ENCODE measurements around the gene SHISA8. TPM values are rescaled to one million over a fixed set of nuclear protein-coding genes. Genes with fewer than 3 reads are reported as not detected.
"Not testable (repeated sequence)": the region's sequence is repeated elsewhere in the genome, so short reads cannot be mapped to it uniquely, and the experiment has no call there.

The SHISA8 gene
- polyA plus RNA-seq, result under 1 TPM in 1 of 2 donors, not detected in 1; 0.07 TPM

- 10 to 12% methylated on average over 45 to 63 of the region's 63 CpGs for WGBS, 2 donors
- Histone ChIP-seq H3K4me1 (ENCODE audit: control insufficient read depth in 2 of 2, insufficient read depth in 2 of 2, low read length in 1 of 2) (peaks cover 6 to 17% of the 10 kb centered on the region in 2 donors), H3K27ac (ENCODE audit: low read depth in 2 of 2, low read length in 1 of 2) (no peak within 1 kb of the TSS), H3K36me3 (ENCODE audit: control insufficient read depth in 2 of 2, insufficient read depth in 2 of 2, low read length in 1 of 2) (no peaks in the 10 kb centered on the region), H3K9me3 (ENCODE audit: control insufficient read depth in 2 of 2, insufficient read depth in 1 of 2, low read depth in 1 of 2, low read length in 1 of 2) (no peaks in the 10 kb centered on the region), H3K27me3 (ENCODE audit: control insufficient read depth in 1 of 2, insufficient read depth in 2 of 2, low read length in 2 of 2) (peaks cover 9 to 26% of the 10 kb centered on the region in 2 donors), H3K4me3 (ENCODE audit: low read depth in 1 of 2, low read length in 2 of 2) (peak within 1 kb of the TSS; percentile 21 to 46)
Measured at GRCh38 chr22:41915035-41915785, at the start of gene SHISA8. TSS of gene SHISA8 (minus strand) at chr22:41915074. CDS start at chr22:41914667, 407 bp downstream.

DNA sequence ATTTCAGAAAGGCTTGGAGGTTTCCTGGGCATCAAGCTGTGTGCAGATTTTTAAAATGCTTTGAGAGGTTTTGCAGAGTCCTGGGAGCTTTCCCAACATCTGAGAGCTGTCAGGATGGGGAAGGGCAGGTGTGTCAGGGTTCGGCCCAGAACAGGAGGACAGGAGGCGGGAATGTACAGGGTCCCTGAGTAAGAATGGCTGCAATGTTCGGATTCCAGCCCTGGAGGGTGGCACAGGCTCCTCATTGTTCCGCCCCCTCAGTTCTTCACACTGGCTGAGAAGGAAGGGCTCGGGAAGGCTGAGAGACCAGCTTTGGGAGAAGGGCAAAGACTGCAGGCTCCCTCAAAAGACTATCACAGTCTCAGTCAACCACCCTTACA, 49.2 kb upstream of the SHISA8 start:
- no peaks in the 10 kb centered on the region for H3K9me3 ChIP-seq (ENCODE audit: control insufficient read depth in 2 of 2, insufficient read depth in 1 of 2, low read depth in 1 of 2, low read length in 1 of 2)
- no peaks in the 10 kb centered on the region for H3K4me1 ChIP-seq (ENCODE audit: control insufficient read depth in 2 of 2, insufficient read depth in 2 of 2, low read length in 1 of 2)
- no peak overlapping the region for H3K4me3 ChIP-seq (ENCODE audit: low read depth in 1 of 2, low read length in 2 of 2)
- 62 to 71% methylated on average over 5 of the region's 5 CpGs for WGBS, 2 donors
- H3K27ac ChIP-seq (ENCODE audit: low read depth in 2 of 2, low read length in 1 of 2), result no peak overlapping the region
- H3K36me3 ChIP-seq (ENCODE audit: control insufficient read depth in 2 of 2, insufficient read depth in 2 of 2, low read length in 1 of 2), result no peaks in the 10 kb centered on the region
- no peaks in the 10 kb centered on the region for H3K27me3 ChIP-seq (ENCODE audit: control insufficient read depth in 1 of 2, insufficient read depth in 2 of 2, low read length in 2 of 2)

DNA sequence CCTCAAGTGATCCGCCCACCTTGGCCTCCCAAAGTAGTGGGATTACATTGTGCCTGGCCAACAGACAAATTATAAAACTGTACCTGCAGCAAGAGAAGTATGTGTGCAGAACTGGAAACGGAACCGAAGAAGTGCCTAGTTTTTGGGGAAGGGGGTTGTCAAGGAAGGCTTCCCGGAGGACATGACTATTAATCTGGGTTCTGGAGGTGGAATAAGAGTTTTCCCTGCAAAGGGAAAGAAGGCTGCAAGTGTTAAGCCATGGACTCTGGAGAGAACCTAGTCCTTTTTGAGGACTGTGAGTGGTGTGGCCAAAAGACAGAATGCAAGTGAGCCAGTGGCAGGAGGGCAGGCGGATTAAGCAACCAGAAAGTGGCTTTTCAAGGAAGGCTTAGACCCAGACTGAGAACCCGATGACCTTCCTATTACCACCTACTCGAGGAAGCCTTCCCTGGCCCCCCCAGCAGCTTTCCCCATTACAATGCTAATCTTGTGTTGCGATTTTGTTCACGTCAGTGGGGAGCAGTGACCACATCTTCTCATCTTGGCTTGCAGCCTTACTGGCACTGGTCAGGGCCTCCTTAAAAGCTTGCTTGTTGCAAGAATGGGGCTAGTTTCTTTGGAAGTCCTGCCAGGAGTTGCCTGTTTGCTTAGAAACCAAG, 48.7 kb upstream of the SHISA8 start:
- WGBS, 2 donors, result 73% methylated on average over 9 of the region's 9 CpGs
- no peak overlapping the region for H3K27ac ChIP-seq (ENCODE audit: low read depth in 2 of 2, low read length in 1 of 2)
- H3K36me3 ChIP-seq (ENCODE audit: control insufficient read depth in 2 of 2, insufficient read depth in 2 of 2, low read length in 1 of 2), result no peaks in the 10 kb centered on the region
- H3K27me3 ChIP-seq (ENCODE audit: control insufficient read depth in 1 of 2, insufficient read depth in 2 of 2, low read length in 2 of 2), result no peaks in the 10 kb centered on the region
- no peaks in the 10 kb centered on the region for H3K9me3 ChIP-seq (ENCODE audit: control insufficient read depth in 2 of 2, insufficient read depth in 1 of 2, low read depth in 1 of 2, low read length in 1 of 2)
- no peak overlapping the region for H3K4me3 ChIP-seq (ENCODE audit: low read depth in 1 of 2, low read length in 2 of 2)
- H3K4me1 ChIP-seq (ENCODE audit: control insufficient read depth in 2 of 2, insufficient read depth in 2 of 2, low read length in 1 of 2), result no peaks in the 10 kb centered on the region

DNA sequence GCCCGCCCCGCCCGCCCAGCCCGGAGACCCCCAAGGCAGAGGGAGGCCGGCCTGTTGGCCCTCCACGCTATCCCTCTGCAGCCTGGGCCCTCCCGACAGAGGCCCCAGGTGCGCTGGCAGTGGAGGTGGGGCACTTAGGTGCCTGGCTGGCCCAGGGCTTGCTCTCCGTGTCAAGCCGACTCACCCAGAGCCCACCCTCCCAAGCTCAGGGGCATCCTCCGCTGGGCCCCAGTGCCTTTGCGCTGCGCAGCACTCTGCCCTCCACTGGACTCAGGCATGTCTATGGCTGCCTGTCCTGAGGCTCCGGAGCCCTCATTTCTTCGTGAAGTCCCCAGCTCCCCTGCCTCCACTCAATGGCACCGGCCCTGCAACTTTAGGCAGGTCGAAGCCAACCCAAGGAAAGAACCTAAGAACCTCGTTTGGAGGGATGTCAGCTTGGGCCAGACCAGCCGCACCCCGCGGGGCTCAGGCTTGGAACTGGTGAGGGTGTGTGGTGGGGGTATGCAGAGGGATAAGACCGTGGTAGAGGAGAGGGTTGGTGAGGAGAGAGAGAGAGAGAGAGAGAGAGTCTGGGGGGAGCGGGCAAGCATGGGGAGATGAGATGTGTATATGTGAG, 43.2 kb upstream of the SHISA8 start:
- Histone ChIP-seq H3K9me3 (ENCODE audit: control insufficient read depth in 2 of 2, insufficient read depth in 1 of 2, low read depth in 1 of 2, low read length in 1 of 2) (no peaks in the 10 kb centered on the region), H3K4me1 (ENCODE audit: control insufficient read depth in 2 of 2, insufficient read depth in 2 of 2, low read length in 1 of 2) (peaks cover 0 to 4% of the 10 kb centered on the region in 2 donors), H3K27ac (ENCODE audit: low read depth in 2 of 2, low read length in 1 of 2) (no peak overlapping the region), H3K36me3 (ENCODE audit: control insufficient read depth in 2 of 2, insufficient read depth in 2 of 2, low read length in 1 of 2) (no peaks in the 10 kb centered on the region), H3K4me3 (ENCODE audit: low read depth in 1 of 2, low read length in 2 of 2) (no peak overlapping the region), H3K27me3 (ENCODE audit: control insufficient read depth in 1 of 2, insufficient read depth in 2 of 2, low read length in 2 of 2) (no peaks in the 10 kb centered on the region)
- WGBS, 2 donors, result 49 to 59% methylated on average over 20 to 23 of the region's 23 CpGs

- 78 to 79% methylated on average over 2 of the region's 2 CpGs for WGBS, 2 donors
- Histone ChIP-seq H3K9me3 (ENCODE audit: control insufficient read depth in 2 of 2, insufficient read depth in 1 of 2, low read depth in 1 of 2, low read length in 1 of 2) (no peaks in the 10 kb centered on the region), H3K27me3 (ENCODE audit: control insufficient read depth in 1 of 2, insufficient read depth in 2 of 2, low read length in 2 of 2) (no peaks in the 10 kb centered on the region), H3K36me3 (ENCODE audit: control insufficient read depth in 2 of 2, insufficient read depth in 2 of 2, low read length in 1 of 2) (no peaks in the 10 kb centered on the region), H3K4me3 (ENCODE audit: low read depth in 1 of 2, low read length in 2 of 2) (no peak overlapping the region), H3K27ac (ENCODE audit: low read depth in 2 of 2, low read length in 1 of 2) (no peak overlapping the region), H3K4me1 (ENCODE audit: control insufficient read depth in 2 of 2, insufficient read depth in 2 of 2, low read length in 1 of 2) (peaks cover 0 to 4% of the 10 kb centered on the region in 2 donors)
Measured at GRCh38 chr22:41952713-41953112, 37.8 kb upstream of the SHISA8 start.

- 68 to 78% methylated on average over 16 of the region's 16 CpGs for WGBS, 2 donors
- no peaks in the 10 kb centered on the region for H3K27me3 ChIP-seq (ENCODE audit: control insufficient read depth in 1 of 2, insufficient read depth in 2 of 2, low read length in 2 of 2)
- no peaks in the 10 kb centered on the region for H3K4me1 ChIP-seq (ENCODE audit: control insufficient read depth in 2 of 2, insufficient read depth in 2 of 2, low read length in 1 of 2)
- no peak within 1 kb of the TSS for H3K4me3 ChIP-seq (ENCODE audit: low read depth in 1 of 2, low read length in 2 of 2)
- H3K27ac ChIP-seq (ENCODE audit: low read depth in 2 of 2, low read length in 1 of 2), result no peak within 1 kb of the TSS
- H3K9me3 ChIP-seq (ENCODE audit: control insufficient read depth in 2 of 2, insufficient read depth in 1 of 2, low read depth in 1 of 2, low read length in 1 of 2), result no peaks in the 10 kb centered on the region
- H3K36me3 ChIP-seq (ENCODE audit: control insufficient read depth in 2 of 2, insufficient read depth in 2 of 2, low read length in 1 of 2), result no peaks in the 10 kb centered on the region
Measured at GRCh38 chr22:41951898-41952474, 37.1 kb upstream of the SHISA8 start, which contains the start of gene SMIM45. TSS of gene SMIM45 (plus strand) at chr22:41952150.

DNA sequence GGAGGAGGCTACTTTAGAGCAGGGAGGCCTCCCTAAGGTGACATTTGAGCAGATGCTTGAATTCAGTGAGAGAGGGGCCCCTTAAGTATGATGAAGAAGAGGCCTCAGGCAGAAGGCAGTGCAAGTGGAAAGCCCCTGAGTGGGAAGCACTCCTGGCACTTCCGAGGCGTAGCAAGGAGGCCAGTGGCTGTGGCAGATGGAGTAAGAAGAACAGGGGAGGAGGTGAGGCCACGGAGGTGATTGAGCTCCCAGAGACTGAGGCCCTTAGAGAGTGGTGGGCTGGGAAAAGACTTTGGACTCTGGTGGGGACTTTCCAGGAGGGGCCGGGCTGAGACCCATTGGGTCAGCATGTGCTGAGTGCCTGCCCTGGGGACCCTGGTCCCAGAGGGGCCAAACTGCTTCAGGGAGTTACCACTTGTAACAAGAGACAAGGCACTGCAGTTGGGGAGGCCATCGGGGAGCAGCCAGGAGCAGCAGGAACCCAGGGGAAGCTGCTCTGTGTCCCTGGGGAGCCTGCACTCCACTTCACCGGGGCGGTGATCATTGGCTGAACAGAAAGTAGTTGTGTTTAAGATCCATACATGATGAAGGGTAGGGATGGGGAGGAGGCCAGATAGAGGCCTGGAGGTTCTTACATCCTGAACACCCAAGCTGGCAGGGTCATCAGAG, 34.6 kb upstream of the SHISA8 start:
- Histone ChIP-seq H3K36me3 (ENCODE audit: control insufficient read depth in 2 of 2, insufficient read depth in 2 of 2, low read length in 1 of 2) (no peaks in the 10 kb centered on the region), H3K27ac (ENCODE audit: low read depth in 2 of 2, low read length in 1 of 2) (no peak overlapping the region), H3K9me3 (ENCODE audit: control insufficient read depth in 2 of 2, insufficient read depth in 1 of 2, low read depth in 1 of 2, low read length in 1 of 2) (no peaks in the 10 kb centered on the region), H3K27me3 (ENCODE audit: control insufficient read depth in 1 of 2, insufficient read depth in 2 of 2, low read length in 2 of 2) (no peaks in the 10 kb centered on the region), H3K4me1 (ENCODE audit: control insufficient read depth in 2 of 2, insufficient read depth in 2 of 2, low read length in 1 of 2) (peaks cover 0 to 8% of the 10 kb centered on the region in 2 donors), H3K4me3 (ENCODE audit: low read depth in 1 of 2, low read length in 2 of 2) (no peak overlapping the region)
- WGBS, 2 donors, result 86 to 87% methylated on average over 7 of the region's 7 CpGs

- H3K27me3 ChIP-seq (ENCODE audit: control insufficient read depth in 1 of 2, insufficient read depth in 2 of 2, low read length in 2 of 2); H3K9me3 ChIP-seq (ENCODE audit: control insufficient read depth in 2 of 2, insufficient read depth in 1 of 2, low read depth in 1 of 2, low read length in 1 of 2); H3K4me1 ChIP-seq (ENCODE audit: control insufficient read depth in 2 of 2, insufficient read depth in 2 of 2, low read length in 1 of 2); H3K27ac ChIP-seq (ENCODE audit: low read depth in 2 of 2, low read length in 1 of 2); H3K4me3 ChIP-seq (ENCODE audit: low read depth in 1 of 2, low read length in 2 of 2); H3K36me3 ChIP-seq (ENCODE audit: control insufficient read depth in 2 of 2, insufficient read depth in 2 of 2, low read length in 1 of 2): not testable (repeated sequence)
- 84 to 85% methylated on average over 8 of the region's 8 CpGs for WGBS, 2 donors
Measured at GRCh38 chr22:41948928-41949296, 34.0 kb upstream of the SHISA8 start.

DNA sequence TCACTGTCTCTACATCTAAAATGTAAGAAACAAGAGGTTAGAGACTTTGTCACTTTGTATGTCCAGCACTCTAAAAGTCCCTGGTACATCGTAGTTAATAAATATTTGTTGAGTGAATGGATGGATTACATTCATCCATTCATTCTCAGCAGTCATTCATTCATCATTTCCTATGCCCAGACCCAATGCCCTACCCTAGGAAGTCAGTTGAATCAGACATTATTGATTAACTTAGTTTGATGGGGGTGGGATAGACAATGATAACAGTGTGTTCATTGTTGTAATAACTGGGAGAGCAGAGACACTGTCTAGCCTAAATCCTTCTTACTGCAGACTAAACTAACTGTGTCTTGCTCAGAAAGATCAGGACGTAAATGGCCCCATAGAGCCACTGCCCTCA, 33.3 kb upstream of the SHISA8 start:
- Histone ChIP-seq H3K4me1 (ENCODE audit: control insufficient read depth in 2 of 2, insufficient read depth in 2 of 2, low read length in 1 of 2) (peaks cover 0 to 8% of the 10 kb centered on the region in 2 donors), H3K9me3 (ENCODE audit: control insufficient read depth in 2 of 2, insufficient read depth in 1 of 2, low read depth in 1 of 2, low read length in 1 of 2) (no peaks in the 10 kb centered on the region), H3K27me3 (ENCODE audit: control insufficient read depth in 1 of 2, insufficient read depth in 2 of 2, low read length in 2 of 2) (no peaks in the 10 kb centered on the region), H3K27ac (ENCODE audit: low read depth in 2 of 2, low read length in 1 of 2) (no peak overlapping the region), H3K36me3 (ENCODE audit: control insufficient read depth in 2 of 2, insufficient read depth in 2 of 2, low read length in 1 of 2) (no peaks in the 10 kb centered on the region), H3K4me3 (ENCODE audit: low read depth in 1 of 2, low read length in 2 of 2) (no peak overlapping the region)
- WGBS, 2 donors, result 93 to 94% methylated on average over 2 of the region's 2 CpGs
